ENCODE measurements around the gene PLA2G6. TPM values are rescaled to one million over a fixed set of nuclear protein-coding genes. Genes with fewer than 3 reads are reported as not detected.
A peak's percentile ranks its signal among the peaks of the same experiment; 100 is the strongest.
"Not testable (repeated sequence)": the region's sequence is repeated elsewhere in the genome, so short reads cannot be mapped to it uniquely, and the experiment has no call there.

The PLA2G6 gene
- total and polyA plus RNA-seq, 9 donors = 16.4 to 68.4 (median 39.4) TPM

DNA sequence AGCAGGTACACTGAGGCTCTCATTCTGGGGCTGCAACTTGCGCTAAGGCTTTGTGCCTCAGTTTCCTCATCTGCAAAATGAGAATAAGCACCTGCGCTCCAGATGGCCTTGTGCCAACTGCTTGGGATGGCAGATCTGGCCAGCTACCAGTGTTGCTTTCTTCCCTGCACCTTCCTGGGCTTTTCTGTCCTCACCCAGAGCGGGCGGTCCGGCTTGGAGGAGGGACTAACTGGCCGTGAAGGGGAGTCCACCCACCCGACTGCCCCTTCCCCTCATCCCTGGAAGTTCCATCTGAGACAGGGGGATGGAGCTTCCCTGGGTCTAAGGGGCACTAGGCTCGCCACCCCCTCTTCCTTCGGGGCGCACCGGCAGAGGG lies 101.2 kb downstream of the PLA2G6 start:
- H3K27me3 ChIP-seq = no peaks in the 10 kb centered on the region
- no peaks in the 10 kb centered on the region for H3K36me3 ChIP-seq
- TF ChIP-seq EP300 (IDR thresholded peaks at IDR 0.05) = no peak
- TF ChIP-seq, protein P1, sequence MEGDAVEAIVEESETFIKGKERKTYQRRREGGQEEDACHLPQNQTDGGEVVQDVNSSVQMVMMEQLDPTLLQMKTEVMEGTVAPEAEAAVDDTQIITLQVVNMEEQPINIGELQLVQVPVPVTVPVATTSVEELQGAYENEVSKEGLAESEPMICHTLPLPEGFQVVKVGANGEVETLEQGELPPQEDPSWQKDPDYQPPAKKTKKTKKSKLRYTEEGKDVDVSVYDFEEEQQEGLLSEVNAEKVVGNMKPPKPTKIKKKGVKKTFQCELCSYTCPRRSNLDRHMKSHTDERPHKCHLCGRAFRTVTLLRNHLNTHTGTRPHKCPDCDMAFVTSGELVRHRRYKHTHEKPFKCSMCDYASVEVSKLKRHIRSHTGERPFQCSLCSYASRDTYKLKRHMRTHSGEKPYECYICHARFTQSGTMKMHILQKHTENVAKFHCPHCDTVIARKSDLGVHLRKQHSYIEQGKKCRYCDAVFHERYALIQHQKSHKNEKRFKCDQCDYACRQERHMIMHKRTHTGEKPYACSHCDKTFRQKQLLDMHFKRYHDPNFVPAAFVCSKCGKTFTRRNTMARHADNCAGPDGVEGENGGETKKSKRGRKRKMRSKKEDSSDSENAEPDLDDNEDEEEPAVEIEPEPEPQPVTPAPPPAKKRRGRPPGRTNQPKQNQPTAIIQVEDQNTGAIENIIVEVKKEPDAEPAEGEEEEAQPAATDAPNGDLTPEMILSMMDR (IDR thresholded peaks at IDR 0.05) = no peak
- no peak for TF ChIP-seq POLR2A (IDR thresholded peaks at IDR 0.05)
- 43 to 49% (median 45%) methylated on average over 11 of the region's 11 CpGs for WGBS, 3 donors
- peak in 2 of 5 donors; percentile 17 to 26 for DNase-seq
- no peaks in the 10 kb centered on the region for H3K9me3 ChIP-seq
- no peak overlapping the region for H3K27ac ChIP-seq
- no peak overlapping the region for H3K4me3 ChIP-seq
- peaks cover 10% of the 10 kb centered on the region for H3K4me1 ChIP-seq (ENCODE audit: insufficient read depth)
- intact Hi-C loops (cut with DNase I) = no loop called here

DNA sequence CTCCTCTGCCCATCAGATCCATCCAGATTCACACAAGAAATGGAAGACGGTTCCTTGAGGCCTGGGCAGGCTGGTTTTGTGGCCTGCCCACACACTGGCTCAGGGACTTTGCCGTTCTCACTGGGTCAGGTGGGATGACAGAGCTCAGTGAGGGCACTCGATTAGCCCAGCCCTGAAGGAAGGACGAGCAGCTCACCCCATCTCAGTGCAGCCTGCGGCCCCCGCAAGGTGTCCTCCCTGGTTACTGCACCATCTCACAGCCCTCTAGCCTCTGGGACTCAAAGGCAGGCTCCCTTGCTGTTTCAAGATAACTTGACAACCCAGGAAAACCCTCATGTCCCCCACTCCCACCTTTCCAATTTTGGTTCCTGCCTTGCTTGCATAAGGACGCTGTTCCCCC lies 101.8 kb downstream of the PLA2G6 start:
- intact Hi-C loops (cut with DNase I) = loop anchor here in 1 of 4 donors (10.0 kb wide), 1 partner anchor 165 kb away; no protein-coding TSS in a partner anchor
- H3K4me1 ChIP-seq (ENCODE audit: insufficient read depth) = peaks cover 10% of the 10 kb centered on the region
- TF ChIP-seq, protein P1 (IDR thresholded peaks at IDR 0.05) = no peak
- TF ChIP-seq POLR2A (IDR thresholded peaks at IDR 0.05) (no peak), EP300 (IDR thresholded peaks at IDR 0.05) (no peak)
- no peak overlapping the region for H3K27ac ChIP-seq
- H3K27me3 ChIP-seq = no peaks in the 10 kb centered on the region
- H3K9me3 ChIP-seq = no peaks in the 10 kb centered on the region
- H3K36me3 ChIP-seq = no peaks in the 10 kb centered on the region
- WGBS, 3 donors = 80 to 88% (median 83%) methylated on average over 7 of the region's 7 CpGs
- no peak overlapping the region for H3K4me3 ChIP-seq
- DNase-seq = no peak

DNA sequence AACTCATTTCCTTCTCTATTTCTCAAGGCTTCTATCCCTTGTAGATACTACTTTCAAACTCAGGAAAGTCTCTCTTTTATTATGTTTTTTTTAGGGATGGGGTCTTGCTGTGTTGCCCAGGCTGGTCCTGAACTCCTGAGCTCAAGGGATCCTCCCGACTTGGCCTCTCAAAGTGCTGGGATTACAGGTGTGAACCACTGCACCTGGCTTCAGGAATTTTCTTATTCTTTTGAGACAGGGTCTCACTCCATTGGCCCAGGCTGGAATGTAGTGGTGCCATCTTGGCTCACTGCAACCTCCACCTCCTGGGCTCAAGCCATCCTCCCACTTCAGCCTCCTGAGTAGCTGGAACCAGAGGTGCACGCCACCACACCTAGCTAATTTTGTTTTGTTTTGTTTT lies 102.4 kb downstream of the PLA2G6 start:
- not testable (repeated sequence) for H3K36me3 ChIP-seq, H3K27me3 ChIP-seq, H3K4me3 ChIP-seq, DNase-seq, H3K9me3 ChIP-seq, H3K27ac ChIP-seq
- intact Hi-C loops (cut with DNase I) = loop anchor here in 1 of 4 donors (10.0 kb wide), 1 partner anchor 166 kb away; no protein-coding TSS in a partner anchor
- WGBS, 3 donors = 85 to 100% (median 88%) methylated on average over 2 of the region's 2 CpGs
- peaks cover 10% of the 10 kb centered on the region for H3K4me1 ChIP-seq (ENCODE audit: insufficient read depth)

DNA sequence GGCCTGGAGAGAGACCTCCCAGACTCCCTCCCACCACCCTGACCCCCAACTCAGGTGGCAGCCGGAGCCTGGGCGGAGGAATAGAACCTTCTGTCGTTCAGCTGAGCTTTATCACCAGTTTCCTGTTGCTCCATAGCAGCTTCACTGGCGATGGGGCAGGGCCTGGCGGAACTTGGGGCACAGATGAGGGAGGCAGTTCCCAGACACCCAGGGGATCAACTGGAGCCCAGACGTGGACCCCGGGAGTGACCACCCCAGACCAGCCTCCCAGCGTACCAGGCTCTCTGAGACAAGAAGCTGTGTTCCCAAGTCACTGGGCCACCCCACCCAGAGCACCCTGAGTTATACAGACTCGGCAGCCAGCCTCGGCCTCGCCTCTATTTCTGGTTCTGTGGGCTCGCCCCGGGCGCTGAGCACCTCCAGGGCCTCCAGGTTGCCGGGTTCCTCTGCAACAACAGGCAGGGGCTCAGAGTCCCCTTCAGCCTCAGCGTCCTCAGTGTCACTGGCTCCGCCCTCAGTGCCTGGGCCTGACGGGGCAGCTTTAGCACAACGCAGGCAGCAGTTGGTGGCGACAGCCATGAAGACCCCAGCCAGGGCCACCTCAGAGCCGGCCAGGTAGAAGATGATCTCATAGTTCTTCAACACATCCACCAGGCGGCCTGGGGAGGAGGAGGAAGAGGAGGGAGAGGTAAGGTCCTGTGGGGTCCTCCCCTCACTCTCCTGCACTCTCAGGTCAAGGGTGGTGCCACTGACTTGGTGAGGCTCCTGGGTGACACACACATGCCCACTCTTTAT lies 103.4 kb downstream of the PLA2G6 start:
- Histone ChIP-seq H3K9me3 (no peaks in the 10 kb centered on the region), H3K27ac (no peak overlapping the region), H3K36me3 (no peaks in the 10 kb centered on the region), H3K27me3 (no peaks in the 10 kb centered on the region), H3K4me1 (ENCODE audit: insufficient read depth) (peaks cover 10% of the 10 kb centered on the region), H3K4me3 (no peak overlapping the region)
- TF ChIP-seq EP300 (IDR thresholded peaks at IDR 0.05) = no peak
- TF ChIP-seq, protein P1 (IDR thresholded peaks at IDR 0.05) = no peak
- no peak for TF ChIP-seq POLR2A (IDR thresholded peaks at IDR 0.05)
- no peak for DNase-seq
- intact Hi-C loops (cut with DNase I) = loop anchor here in 1 of 4 donors (10.0 kb wide), 1 partner anchor 167 kb away; no protein-coding TSS in a partner anchor
- WGBS, 3 donors = 67 to 73% (median 68%) methylated on average over 22 of the region's 22 CpGs

DNA sequence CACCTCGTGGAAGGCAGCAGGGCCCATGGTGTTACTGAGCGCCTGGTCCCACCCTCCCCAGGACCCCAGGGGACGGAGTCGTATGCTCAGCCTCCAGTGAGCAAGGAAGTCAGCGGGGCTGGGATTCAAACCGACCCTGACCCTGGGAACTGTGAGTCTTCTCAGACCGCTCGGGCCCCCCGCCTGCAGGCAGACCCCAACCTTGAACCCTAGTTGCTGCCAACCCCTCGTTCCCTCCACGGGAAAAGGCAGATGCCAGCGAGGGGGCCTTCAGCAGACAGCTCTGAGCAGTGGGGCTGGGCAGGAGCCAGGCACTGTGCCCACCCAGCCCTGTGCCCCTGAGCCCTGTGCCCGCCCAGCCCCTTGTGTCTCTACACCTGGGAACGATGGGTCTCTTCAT lies 104.0 kb downstream of the PLA2G6 start:
- Histone ChIP-seq H3K27ac (no peak overlapping the region), H3K27me3 (no peaks in the 10 kb centered on the region), H3K4me3 (no peak overlapping the region), H3K36me3 (no peaks in the 10 kb centered on the region), H3K4me1 (ENCODE audit: insufficient read depth) (peaks cover 10% of the 10 kb centered on the region), H3K9me3 (no peaks in the 10 kb centered on the region)
- TF ChIP-seq POLR2A (IDR thresholded peaks at IDR 0.05) (no peak), EP300 (IDR thresholded peaks at IDR 0.05) (no peak)
- TF ChIP-seq, protein P1 (IDR thresholded peaks at IDR 0.05) = no peak
- intact Hi-C loops (cut with DNase I) = loop anchor here in 1 of 4 donors (10.0 kb wide), 1 partner anchor 167 kb away; no protein-coding TSS in a partner anchor
- DNase-seq = no peak
- WGBS, 3 donors = 31 to 58% (median 44%) methylated on average over 14 of the region's 14 CpGs

Data from ovary (tissue), 9 donors.